Cardiac muscle cell (in vitro differentiated cells and primary cell): Measurements from ENCODE around the gene HINFP. TPM values are rescaled to one million over a fixed set of nuclear protein-coding genes. Genes with fewer than 3 reads are reported as not detected.
A peak's percentile ranks its signal among the peaks of the same experiment; 100 is the strongest.
"Not testable (repeated sequence)": the region's sequence is repeated elsewhere in the genome, so short reads cannot be mapped to it uniquely, and the experiment has no call there.

ENCODE experiments used
- DNase-seq, 2 donors: peaks; one replicate each; pipeline versions ENCODE4 v3.0.0 to v3.0.0-alpha.2; 2010 to 2017; ENCODE audit warnings: low read depth in 1 of 2, low spot score in 1 of 2
- H3K27ac ChIP-seq: fragments of 200-600 bp; sonication (generic); 2 replicates; pipeline ENCODE4 v1.5.1; 2016
- H3K27me3 ChIP-seq: fragments of 200-600 bp; sonication (generic); 2 replicates; pipeline ENCODE4 v1.6.0; 2016; ENCODE audit warnings: control low read depth
- H3K36me3 ChIP-seq: fragments of 200-600 bp; sonication (generic); 2 replicates; pipeline ENCODE4 v1.5.1; 2016; ENCODE audit warnings: control low read depth
- H3K4me1 ChIP-seq: fragments of 200-600 bp; sonication (generic); 2 replicates; pipeline ENCODE4 v1.8.1; 2017; ENCODE audit warnings: low read depth, mild to moderate bottlenecking, mixed run types
- H3K4me3 ChIP-seq: fragments of 200-600 bp; sonication (generic); 2 replicates; pipeline ENCODE4 v1.5.1; 2016; ENCODE audit warnings: mild to moderate bottlenecking
- H3K9me3 ChIP-seq: fragments of 200-600 bp; sonication (generic); 2 replicates; pipeline ENCODE4 v1.5.1; 2017; ENCODE audit warnings: low read depth, mild to moderate bottlenecking, control low read depth
- CTCF ChIP-seq: IDR thresholded peaks from 2 replicates; pipeline ENCODE4 v1.5.1; 2012; ENCODE audit warnings: low read depth, mild to moderate bottlenecking, low read length
- polyA plus RNA-seq: library from polyadenylated mRNA; unstranded; fragments of >200 nt; fragmentation: Nextera tagmentation; extraction: Ambion mirVana; gene quantifications from 2 replicates; pipeline ENCODE4 v1.2.1, GENCODE V29; 2016
- total RNA-seq: library from RNA; depleted of rRNA; stranded (reverse); fragments of >200 nt; gene quantifications from 2 replicates; pipeline ENCODE4 v1.2.3, GENCODE V29; 2016

HINFP gene
- total and polyA plus RNA-seq, 2 experiments from 2014 or later: 28.2 to 33.2 TPM

- Histone ChIP-seq H3K4me3 (peak overlapping the region; percentile 51), H3K4me1 (peaks cover 10% of the 10 kb centered on the region), H3K9me3 (no peaks in the 10 kb centered on the region), H3K27ac (peak overlapping the region; percentile 97), H3K36me3 (peaks cover 22% of the 10 kb centered on the region), H3K27me3 (no peaks in the 10 kb centered on the region)
- no peak for DNase-seq
- TF ChIP-seq CTCF: no peak
Measured at GRCh38 chr11:119100994-119101758, 20.2 kb upstream of the HINFP start.

GRCh38 chr11:119101759-119102423, 19.5 kb upstream of the HINFP start, which contains the start of gene DPAGT1:
Gene DPAGT1, minus strand, starts transcription at chr11:119101853. Its CDS starts 198 bp downstream, at chr11:119101655.
- H3K36me3 ChIP-seq: peaks cover 17% of the 10 kb centered on the region
- no peaks in the 10 kb centered on the region for H3K27me3 ChIP-seq
- H3K4me1 ChIP-seq: peaks cover 15% of the 10 kb centered on the region
- peak within 1 kb of the TSS; percentile 97 for H3K27ac ChIP-seq
- TF ChIP-seq CTCF: no peak
- no peaks in the 10 kb centered on the region for H3K9me3 ChIP-seq
- peak within 1 kb of the TSS; percentile 51 for H3K4me3 ChIP-seq
- DNase-seq: peak; percentile 95 to 99

DNA sequence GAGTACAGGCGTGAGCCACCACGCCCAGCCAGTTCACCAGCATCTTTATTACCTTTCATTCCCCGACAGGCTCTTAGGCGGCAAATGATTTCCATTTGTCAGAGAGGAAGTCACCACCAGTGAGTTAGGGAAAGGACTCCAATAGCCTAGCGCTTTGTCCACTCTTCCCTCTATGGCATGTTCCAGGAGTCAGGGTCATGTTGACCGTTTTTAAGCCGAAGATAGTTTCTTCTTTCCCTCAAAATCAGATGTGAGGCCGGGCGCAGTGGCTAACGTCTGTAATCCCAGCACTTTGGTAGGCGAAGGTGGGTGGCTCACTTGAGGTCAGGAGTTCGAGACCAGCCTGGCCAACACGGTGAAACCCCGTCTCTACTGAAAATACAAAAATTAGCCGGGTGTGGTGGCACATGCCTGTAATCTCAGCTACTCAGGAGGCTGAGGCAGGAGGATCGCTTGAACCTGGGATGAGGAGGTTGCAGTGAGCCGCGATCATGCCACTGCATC, 18.2 kb upstream of the HINFP start:
- not testable (repeated sequence) for H3K9me3 ChIP-seq, DNase-seq, H3K36me3 ChIP-seq, H3K27me3 ChIP-seq, H3K4me3 ChIP-seq
- peak overlapping the region; percentile 97 for H3K27ac ChIP-seq
- H3K4me1 ChIP-seq: peaks cover 15% of the 10 kb centered on the region

DNA sequence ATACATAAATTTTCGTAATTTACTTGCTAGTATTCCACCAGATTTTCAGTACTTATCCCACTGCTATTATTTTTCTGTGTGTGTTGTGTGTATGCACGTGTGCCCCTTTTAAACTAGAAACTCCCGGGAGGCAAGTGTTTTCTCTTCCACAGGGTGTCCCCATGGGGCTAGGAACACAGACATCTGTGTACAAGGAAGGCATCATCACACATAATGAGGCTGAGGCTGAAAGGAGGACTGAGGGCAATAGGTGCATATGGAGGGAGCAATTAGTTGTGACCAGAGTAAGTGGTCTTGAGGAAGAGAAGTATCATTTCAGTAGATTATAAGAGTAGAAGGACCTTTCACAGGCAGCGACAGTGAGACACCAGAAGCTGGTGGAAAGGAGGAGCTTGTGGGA, 17.6 kb upstream of the HINFP start:
- Histone ChIP-seq H3K4me1 (peaks cover 15% of the 10 kb centered on the region), H3K27ac (no peak overlapping the region), H3K27me3 (no peaks in the 10 kb centered on the region), H3K36me3 (peaks cover 1% of the 10 kb centered on the region), H3K9me3 (no peaks in the 10 kb centered on the region), H3K4me3 (no peak overlapping the region)
- TF ChIP-seq CTCF: no peak
- no peak for DNase-seq

- peak within 1 kb of the TSS; percentile 38 for H3K27ac ChIP-seq
- no peak for TF ChIP-seq CTCF
Measured at GRCh38 chr11:119106564-119107537, 14.5 kb upstream of the HINFP start, which contains the start of gene C2CD2L. Gene C2CD2L, plus strand, starts transcription at chr11:119107344. Its CDS starts 398 bp downstream, at chr11:119107742.

More at GRCh38 chr11:119106564-119107537, 14.5 kb upstream of the HINFP start, which contains the start of gene C2CD2L:
- Histone ChIP-seq H3K4me3 (peak within 1 kb of the TSS; percentile 90), H3K36me3 (no peaks in the 10 kb centered on the region), H3K27me3 (no peaks in the 10 kb centered on the region), H3K4me1 (peaks cover 5% of the 10 kb centered on the region), H3K9me3 (no peaks in the 10 kb centered on the region)
- DNase-seq: peak; percentile 91 to 95
